Stomach (tissue), 9 donors: ENCODE measurements around the gene RNF207. TPM values are rescaled to one million over a fixed set of nuclear protein-coding genes. Genes with fewer than 3 reads are reported as not detected.

Experiments used
- DNase-seq, 2 donors: peaks; one replicate each; pipeline versions ENCODE4 v3.0.0 to v3.0.0-alpha.2; 2013 to 2019
- H3K27ac ChIP-seq, 5 donors: fragments of 200-600 bp in 4 of 5; sonication (generic) in 4 of 5; one replicate each; pipeline ENCODE4 v1.5.1; 2013 to 2019; ENCODE audit warnings: mild to moderate bottlenecking in 1 of 5, moderate library complexity in 1 of 5
- H3K27me3 ChIP-seq, 3 donors: fragments of 200-600 bp; sonication (generic); one replicate each; pipeline ENCODE4 v1.5.1; 2017 to 2019; ENCODE audit warnings: mixed run types in 1 of 3
- H3K36me3 ChIP-seq, 4 donors: fragments of 200-600 bp; sonication (generic); 1 replicate in 3 of 4; 2 replicates in 1 of 4; pipeline ENCODE4 v1.5.1; 2016 to 2019
- H3K4me1 ChIP-seq, 4 donors: fragments of 200-600 bp; sonication (generic); one replicate each; pipeline ENCODE4 v1.5.1; 2016 to 2019
- H3K4me3 ChIP-seq, 4 donors: fragments of 200-600 bp; sonication (generic) in 3 of 4; one replicate each; pipeline ENCODE4 v1.5.1; 2016 to 2019; ENCODE audit warnings: mild to moderate bottlenecking in 1 of 4
- H3K9me3 ChIP-seq, 4 donors: fragments of 200-600 bp; sonication (generic); one replicate each; pipeline ENCODE4 v1.5.1; 2016 to 2019
- CTCF ChIP-seq, 7 experiments: fragments of 450-650 bp in 4 of 7; fragments of 200-600 bp in 3 of 7; sonication (generic) in 3 of 7; IDR thresholded peaks; one replicate each; pipeline ENCODE4 v1.5.1; 2016 to 2019; ENCODE audit warnings: antibody characterized with exemption in 7 of 7, control low read depth in 2 of 7, mild to moderate bottlenecking in 1 of 7
- EP300 ChIP-seq: sonication (generic); formaldehyde crosslinking; IDR thresholded peaks from one replicate; pipeline ENCODE4 v1.6.1; 2017; ENCODE audit warnings: antibody characterized with exemption
- POLR2A ChIP-seq, 4 donors: fragments of 450-650 bp; IDR thresholded peaks; one replicate each; pipeline ENCODE4 v1.6.1; 2016; ENCODE audit warnings: antibody characterized with exemption in 4 of 4, control low read depth in 2 of 4, mild to moderate bottlenecking in 1 of 4, moderate library complexity in 1 of 4
- POLR2AphosphoS5 ChIP-seq, 3 donors: sonication (generic); formaldehyde crosslinking; IDR thresholded peaks; one replicate each; pipeline ENCODE4 v1.6.1; 2016; ENCODE audit warnings: antibody characterized with exemption in 3 of 3
- WGBS, 5 donors: extraction: QIAGEN DNeasy Blood & Tissue Kit in 3 of 5; methylation state at CpG; one replicate each; pipeline versions ENCODE4 v1.1.5 to v1.1.7; 2013 to 2018; 5-methylcytosine and 5-hydroxymethylcytosine counted together
- intact Hi-C: fragments of 100-400 bp; cut with DNase I; formaldehyde crosslinking; loops from one replicate; pipeline ENCODE4 v1.15.1; 2023; ENCODE audit warnings: low total_unique reads
- polyA plus RNA-seq, 3 donors: library from polyadenylated mRNA; stranded (reverse); fragments of 200-250 nt; gene quantifications; one replicate each; pipeline ENCODE4 v1.2.3, GENCODE V29; 2013
- total RNA-seq, 5 donors: library from RNA; depleted of rRNA; stranded (reverse); fragments of >200 nt; gene quantifications; one replicate each; pipeline versions ENCODE4 v1.1.0 to v1.2.3, GENCODE V29; 2014 to 2016
- donor health status: healthy with polysubstance abuse.
- donor health status: Bipolar disorder and iron deficiency.
- donor health status: healthy.

The RNF207 gene
- total and polyA plus RNA-seq, 8 donors: 1.5 to 112 (median 21.8) TPM

DNA sequence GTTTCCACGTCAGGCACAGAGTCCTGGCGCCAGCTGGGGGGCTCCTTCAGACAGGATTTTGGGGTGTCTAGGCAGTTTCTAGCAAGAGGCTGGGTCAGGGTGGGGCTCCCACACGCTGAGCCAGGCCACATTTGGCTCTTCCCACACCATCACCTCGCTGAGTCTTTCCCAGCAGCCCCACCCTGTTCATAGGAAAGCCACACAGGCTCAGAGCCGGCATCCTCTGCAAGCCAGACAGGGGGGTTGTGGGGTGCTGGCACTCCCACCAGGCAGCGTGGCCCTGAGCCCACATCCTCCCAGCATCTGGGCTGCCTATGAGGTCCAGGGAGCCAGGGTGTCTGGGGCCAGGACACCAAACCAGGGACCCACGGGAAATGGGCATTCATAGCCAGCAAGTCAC is 57.8 kb downstream of the RNF207 start:
- Histone ChIP-seq H3K4me1 (peaks cover 13 to 41% (median 32%) of the 10 kb centered on the region in 4 donors), H3K27me3 (peaks cover 0 to 52% (median 23%) of the 10 kb centered on the region in 3 donors), H3K36me3 (peaks cover 0 to 11% (median 3%) of the 10 kb centered on the region in 4 donors), H3K9me3 (no peaks in the 10 kb centered on the region), H3K4me3 (no peak overlapping the region), H3K27ac (no peak overlapping the region)
- 72 to 79% (median 77%) methylated on average over 6 to 7 of the region's 7 CpGs for WGBS, 5 donors
- intact Hi-C loops: no loop called here
- no peak for TF ChIP-seq POLR2AphosphoS5 (IDR thresholded peaks at IDR 0.05)
- TF ChIP-seq POLR2A (IDR thresholded peaks at IDR 0.05): no peak
- no peak for TF ChIP-seq EP300
- TF ChIP-seq CTCF (IDR thresholded peaks at IDR 0.05): no peak
- DNase-seq: no peak

GRCh38 chr1:6265151-6265550 is 59.2 kb downstream of the RNF207 start:
- H3K9me3 ChIP-seq: no peaks in the 10 kb centered on the region
- intact Hi-C loops: no loop called here
- H3K4me1 ChIP-seq: peaks cover 11 to 34% (median 29%) of the 10 kb centered on the region in 4 donors
- peaks cover 0 to 37% (median 15%) of the 10 kb centered on the region in 3 donors for H3K27me3 ChIP-seq
- TF ChIP-seq EP300 (no peak), POLR2A (IDR thresholded peaks at IDR 0.05) (no peak), POLR2AphosphoS5 (IDR thresholded peaks at IDR 0.05) (no peak)
- H3K4me3 ChIP-seq: no peak overlapping the region
- no peak overlapping the region for H3K27ac ChIP-seq
- 85 to 92% (median 90%) methylated on average over 15 of the region's 15 CpGs for WGBS, 5 donors
- H3K36me3 ChIP-seq: peaks cover 0 to 11% (median 3%) of the 10 kb centered on the region in 4 donors
- DNase-seq: no peak

- TF ChIP-seq CTCF (IDR thresholded peaks at IDR 0.05) (no peak), EP300 (no peak), POLR2AphosphoS5 (IDR thresholded peaks at IDR 0.05) (no peak), POLR2A (IDR thresholded peaks at IDR 0.05) (no peak)
- DNase-seq: no peak
- intact Hi-C loops: no loop called here
- Histone ChIP-seq H3K4me3 (no peak overlapping the region), H3K9me3 (no peaks in the 10 kb centered on the region), H3K27ac (no peak overlapping the region), H3K4me1 (peaks cover 0 to 31% (median 20%) of the 10 kb centered on the region in 4 donors), H3K27me3 (peaks cover 0 to 24% (median 3%) of the 10 kb centered on the region in 3 donors), H3K36me3 (peaks cover 0 to 11% (median 3%) of the 10 kb centered on the region in 4 donors)
- whole genome bisulfite sequencing, 5 donors: 91 to 97% (median 96%) methylated on average over 7 to 11 of the region's 11 CpGs
Measured at GRCh38 chr1:6266641-6267040, 60.7 kb downstream of the RNF207 start.

- Histone ChIP-seq H3K9me3 (no peaks in the 10 kb centered on the region), H3K4me1 (peaks cover 0 to 27% (median 18%) of the 10 kb centered on the region in 4 donors), H3K27me3 (peaks cover 0 to 12% (median 0%) of the 10 kb centered on the region in 3 donors), H3K27ac (no peak overlapping the region), H3K36me3 (peaks cover 0 to 11% (median 3%) of the 10 kb centered on the region in 4 donors), H3K4me3 (no peak overlapping the region)
- 87 to 93% (median 91%) methylated on average over 11 to 12 of the region's 12 CpGs for WGBS, 5 donors
- intact Hi-C loops: no loop called here
- DNase-seq: no peak
- no peak for TF ChIP-seq POLR2AphosphoS5 (IDR thresholded peaks at IDR 0.05)
- no peak for TF ChIP-seq EP300
- TF ChIP-seq POLR2A (IDR thresholded peaks at IDR 0.05): no peak
- no peak for TF ChIP-seq CTCF (IDR thresholded peaks at IDR 0.05)
Measured at GRCh38 chr1:6267686-6268322, 61.9 kb downstream of the RNF207 start.

GRCh38 chr1:6268415-6268814 is 62.5 kb downstream of the RNF207 start:
- TF ChIP-seq POLR2AphosphoS5 (IDR thresholded peaks at IDR 0.05): no peak
- no peak for TF ChIP-seq CTCF (IDR thresholded peaks at IDR 0.05)
- no peak for TF ChIP-seq POLR2A (IDR thresholded peaks at IDR 0.05)
- TF ChIP-seq EP300: no peak
- intact Hi-C loops: no loop called here
- H3K36me3 ChIP-seq: peaks cover 0 to 11% (median 3%) of the 10 kb centered on the region in 4 donors
- H3K9me3 ChIP-seq: no peaks in the 10 kb centered on the region
- peaks cover 0 to 25% (median 17%) of the 10 kb centered on the region in 4 donors for H3K4me1 ChIP-seq
- 79 to 93% (median 90%) methylated on average over 10 to 21 of the region's 21 CpGs for WGBS, 5 donors
- no peak for DNase-seq
- H3K27ac ChIP-seq: no peak overlapping the region
- H3K4me3 ChIP-seq: no peak overlapping the region
- peaks cover 0 to 6% (median 0%) of the 10 kb centered on the region in 3 donors for H3K27me3 ChIP-seq
